ENCODE data around the gene BTBD7.
"Not testable (repeated sequence)": the region's sequence is repeated elsewhere in the genome, so short reads cannot be mapped to it uniquely, and the experiment has no call there.

Gene BTBD7

GRCh38 chr14:93240678-93241000, 92.2 kb downstream of the BTBD7 start:
- no peaks in the 10 kb centered on the region for H3K9me3 Mint-ChIP-seq
- H3K27ac Mint-ChIP-seq = no peak overlapping the region
- no peaks in the 10 kb centered on the region for H3K27me3 Mint-ChIP-seq
- no peak overlapping the region for H3K4me3 Mint-ChIP-seq
- no peak for DNase-seq
- no peaks in the 10 kb centered on the region for H3K4me1 Mint-ChIP-seq (ENCODE audit: low read depth in 2 of 2)
- peaks cover 54% of the 10 kb centered on the region for H3K36me3 Mint-ChIP-seq (ENCODE audit: insufficient read depth)
- no peak for ATAC-seq (replicated peaks)

- Mint-ChIP-seq H3K27me3 (no peaks in the 10 kb centered on the region), H3K27ac (no peak overlapping the region), H3K9me3 (no peaks in the 10 kb centered on the region), H3K4me3 (no peak overlapping the region), H3K36me3 (ENCODE audit: insufficient read depth) (peaks cover 49% of the 10 kb centered on the region), H3K4me1 (ENCODE audit: low read depth in 2 of 2) (no peaks in the 10 kb centered on the region)
- no peak for ATAC-seq (replicated peaks)
- DNase-seq = no peak
Observed at GRCh38 chr14:93239869-93240677, 92.8 kb downstream of the BTBD7 start.

GRCh38 chr14:93234798-93235197, 98.0 kb downstream of the BTBD7 start:
- Mint-ChIP-seq H3K27ac (no peak overlapping the region), H3K4me1 (ENCODE audit: low read depth in 2 of 2) (peaks cover 7 to 15% of the 10 kb centered on the region in 2 donors), H3K4me3 (no peak overlapping the region), H3K9me3 (no peaks in the 10 kb centered on the region), H3K36me3 (ENCODE audit: insufficient read depth) (peaks cover 1% of the 10 kb centered on the region), H3K27me3 (peaks cover 8 to 14% of the 10 kb centered on the region in 2 donors)
- ATAC-seq (replicated peaks) (no peak), DNase-seq (no peak)

GRCh38 chr14:93233078-93233477, 99.8 kb downstream of the BTBD7 start:
- H3K9me3 Mint-ChIP-seq; H3K27ac Mint-ChIP-seq; H3K4me3 Mint-ChIP-seq; ATAC-seq (replicated peaks); DNase-seq: not testable (repeated sequence)
- H3K27me3 Mint-ChIP-seq = peaks cover 8 to 14% of the 10 kb centered on the region in 2 donors
- H3K4me1 Mint-ChIP-seq (ENCODE audit: low read depth in 2 of 2) = peaks cover 7 to 17% of the 10 kb centered on the region in 2 donors
- H3K36me3 Mint-ChIP-seq (ENCODE audit: insufficient read depth) = peaks cover 14% of the 10 kb centered on the region

GRCh38 chr14:93232159-93232558, 100.7 kb downstream of the BTBD7 start:
- Mint-ChIP-seq H3K4me1 (ENCODE audit: low read depth in 2 of 2) (peaks cover 7 to 17% of the 10 kb centered on the region in 2 donors), H3K27ac (no peak overlapping the region), H3K27me3 (peaks cover 8 to 14% of the 10 kb centered on the region in 2 donors), H3K4me3 (no peak overlapping the region), H3K9me3 (no peaks in the 10 kb centered on the region), H3K36me3 (ENCODE audit: insufficient read depth) (peaks cover 23% of the 10 kb centered on the region)
- ATAC-seq (replicated peaks) (no peak), DNase-seq (no peak)

GRCh38 chr14:93231129-93231979, 101.5 kb downstream of the BTBD7 start:
- no peak overlapping the region for H3K27ac Mint-ChIP-seq

GRCh38 chr14:93230539-93230938, 102.3 kb downstream of the BTBD7 start:
- Mint-ChIP-seq H3K4me3 (peak overlapping the region in 1 of 2 donors; percentile 73), H3K36me3 (ENCODE audit: insufficient read depth) (peaks cover 34% of the 10 kb centered on the region), H3K4me1 (ENCODE audit: low read depth in 2 of 2) (peaks cover 7 to 17% of the 10 kb centered on the region in 2 donors), H3K9me3 (no peaks in the 10 kb centered on the region), H3K27ac (no peak overlapping the region), H3K27me3 (peaks cover 8 to 14% of the 10 kb centered on the region in 2 donors)
- no peak for DNase-seq
- ATAC-seq (replicated peaks) = no peak

More at GRCh38 chr14:93231129-93231979, 101.5 kb downstream of the BTBD7 start:
- Mint-ChIP-seq H3K4me1 (ENCODE audit: low read depth in 2 of 2) (peaks cover 7 to 17% of the 10 kb centered on the region in 2 donors), H3K27me3 (peaks cover 8 to 14% of the 10 kb centered on the region in 2 donors), H3K4me3 (peak overlapping the region; percentile 58 to 73), H3K36me3 (ENCODE audit: insufficient read depth) (peaks cover 31% of the 10 kb centered on the region), H3K9me3 (no peaks in the 10 kb centered on the region)
- DNase-seq = no peak
- ATAC-seq (replicated peaks) = no peak

GRCh38 chr14:93228550-93228949, 104.3 kb downstream of the BTBD7 start:
- H3K4me1 Mint-ChIP-seq (ENCODE audit: low read depth in 2 of 2) = peaks cover 5 to 17% of the 10 kb centered on the region in 2 donors
- no peak overlapping the region for H3K27ac Mint-ChIP-seq
- no peak for DNase-seq
- no peak overlapping the region for H3K4me3 Mint-ChIP-seq
- H3K36me3 Mint-ChIP-seq (ENCODE audit: insufficient read depth) = peaks cover 49% of the 10 kb centered on the region
- H3K9me3 Mint-ChIP-seq = no peaks in the 10 kb centered on the region
- ATAC-seq (replicated peaks) = no peak
- peaks cover 8 to 14% of the 10 kb centered on the region in 2 donors for H3K27me3 Mint-ChIP-seq

GRCh38 chr14:93223565-93223964, 109.3 kb downstream of the BTBD7 start:
- DNase-seq (no peak), ATAC-seq (replicated peaks) (no peak)
- H3K27ac Mint-ChIP-seq = no peak overlapping the region
- peaks cover 75% of the 10 kb centered on the region for H3K36me3 Mint-ChIP-seq (ENCODE audit: insufficient read depth)
- H3K4me1 Mint-ChIP-seq (ENCODE audit: low read depth in 2 of 2) = no peaks in the 10 kb centered on the region
- H3K9me3 Mint-ChIP-seq = no peaks in the 10 kb centered on the region
- H3K27me3 Mint-ChIP-seq = no peaks in the 10 kb centered on the region
- no peak overlapping the region for H3K4me3 Mint-ChIP-seq

- Mint-ChIP-seq H3K27ac (no peak overlapping the region), H3K4me3 (no peak overlapping the region), H3K27me3 (no peaks in the 10 kb centered on the region), H3K9me3 (no peaks in the 10 kb centered on the region), H3K36me3 (ENCODE audit: insufficient read depth) (peaks cover 61% of the 10 kb centered on the region), H3K4me1 (ENCODE audit: low read depth in 2 of 2) (no peaks in the 10 kb centered on the region)
- DNase-seq = no peak
- ATAC-seq (replicated peaks) = no peak
Observed at GRCh38 chr14:93220509-93220908, 112.3 kb downstream of the BTBD7 start.

GRCh38 chr14:93219103-93219726, 113.6 kb downstream of the BTBD7 start:
- H3K9me3 Mint-ChIP-seq = no peaks in the 10 kb centered on the region
- H3K27ac Mint-ChIP-seq = no peak overlapping the region
- peaks cover 57% of the 10 kb centered on the region for H3K36me3 Mint-ChIP-seq (ENCODE audit: insufficient read depth)
- H3K4me3 Mint-ChIP-seq = no peak overlapping the region
- ATAC-seq (replicated peaks) (peak; percentile 87), DNase-seq (peak; percentile 16 to 33 (median 33))
- H3K4me1 Mint-ChIP-seq (ENCODE audit: low read depth in 2 of 2) = no peaks in the 10 kb centered on the region
- H3K27me3 Mint-ChIP-seq = no peaks in the 10 kb centered on the region

- Mint-ChIP-seq H3K9me3 (no peaks in the 10 kb centered on the region), H3K36me3 (ENCODE audit: insufficient read depth) (peaks cover 54% of the 10 kb centered on the region), H3K4me1 (ENCODE audit: low read depth in 2 of 2) (no peaks in the 10 kb centered on the region), H3K27ac (no peak overlapping the region), H3K4me3 (no peak overlapping the region), H3K27me3 (no peaks in the 10 kb centered on the region)
- DNase-seq (no peak), ATAC-seq (replicated peaks) (no peak)
Observed at GRCh38 chr14:93214598-93214997, 118.2 kb downstream of the BTBD7 start.

GRCh38 chr14:93212432-93212831, 120.4 kb downstream of the BTBD7 start:
- H3K4me3 Mint-ChIP-seq = no peak overlapping the region
- no peak for DNase-seq
- H3K9me3 Mint-ChIP-seq = no peaks in the 10 kb centered on the region
- H3K27ac Mint-ChIP-seq = no peak overlapping the region
- no peak for ATAC-seq (replicated peaks)
- H3K4me1 Mint-ChIP-seq (ENCODE audit: low read depth in 2 of 2) = peaks cover 8 to 17% of the 10 kb centered on the region in 2 donors
- H3K27me3 Mint-ChIP-seq = no peaks in the 10 kb centered on the region
- peaks cover 45% of the 10 kb centered on the region for H3K36me3 Mint-ChIP-seq (ENCODE audit: insufficient read depth)
